GM12872 (cell line): ENCODE results near the gene NPAS2.

Source experiments
- TF ChIP-seq, protein P1 (sequence below): IDR thresholded peaks from 3 replicates; pipeline ENCODE4 v1.5.1; 2011; ENCODE audit warnings: low read depth, mild to moderate bottlenecking, low read length, moderate library complexity; ENCODE audit not compliant: insufficient read depth

NPAS2 gene

DNA sequence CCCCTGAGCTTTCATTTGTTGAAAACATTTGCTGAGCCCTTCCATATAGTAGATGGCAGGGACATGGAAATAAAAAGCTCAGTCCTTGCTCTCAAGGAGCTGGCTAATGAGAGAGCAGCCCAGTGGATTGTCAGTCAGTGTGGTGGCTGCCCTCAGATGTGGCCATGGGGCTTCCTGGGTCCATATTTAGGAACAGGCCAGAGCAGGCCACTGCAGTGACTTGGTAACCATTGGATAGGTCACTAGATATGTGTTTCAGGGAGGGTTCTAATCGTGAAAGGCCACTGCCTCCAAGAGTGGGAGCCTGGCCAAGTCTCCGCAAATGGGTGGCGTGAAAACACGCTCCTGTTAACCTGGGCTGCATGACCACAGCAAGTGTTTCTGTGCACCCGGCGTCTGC, 37.4 kb downstream of the NPAS2 start:
- TF ChIP-seq, protein P1, sequence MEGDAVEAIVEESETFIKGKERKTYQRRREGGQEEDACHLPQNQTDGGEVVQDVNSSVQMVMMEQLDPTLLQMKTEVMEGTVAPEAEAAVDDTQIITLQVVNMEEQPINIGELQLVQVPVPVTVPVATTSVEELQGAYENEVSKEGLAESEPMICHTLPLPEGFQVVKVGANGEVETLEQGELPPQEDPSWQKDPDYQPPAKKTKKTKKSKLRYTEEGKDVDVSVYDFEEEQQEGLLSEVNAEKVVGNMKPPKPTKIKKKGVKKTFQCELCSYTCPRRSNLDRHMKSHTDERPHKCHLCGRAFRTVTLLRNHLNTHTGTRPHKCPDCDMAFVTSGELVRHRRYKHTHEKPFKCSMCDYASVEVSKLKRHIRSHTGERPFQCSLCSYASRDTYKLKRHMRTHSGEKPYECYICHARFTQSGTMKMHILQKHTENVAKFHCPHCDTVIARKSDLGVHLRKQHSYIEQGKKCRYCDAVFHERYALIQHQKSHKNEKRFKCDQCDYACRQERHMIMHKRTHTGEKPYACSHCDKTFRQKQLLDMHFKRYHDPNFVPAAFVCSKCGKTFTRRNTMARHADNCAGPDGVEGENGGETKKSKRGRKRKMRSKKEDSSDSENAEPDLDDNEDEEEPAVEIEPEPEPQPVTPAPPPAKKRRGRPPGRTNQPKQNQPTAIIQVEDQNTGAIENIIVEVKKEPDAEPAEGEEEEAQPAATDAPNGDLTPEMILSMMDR: no peak

DNA sequence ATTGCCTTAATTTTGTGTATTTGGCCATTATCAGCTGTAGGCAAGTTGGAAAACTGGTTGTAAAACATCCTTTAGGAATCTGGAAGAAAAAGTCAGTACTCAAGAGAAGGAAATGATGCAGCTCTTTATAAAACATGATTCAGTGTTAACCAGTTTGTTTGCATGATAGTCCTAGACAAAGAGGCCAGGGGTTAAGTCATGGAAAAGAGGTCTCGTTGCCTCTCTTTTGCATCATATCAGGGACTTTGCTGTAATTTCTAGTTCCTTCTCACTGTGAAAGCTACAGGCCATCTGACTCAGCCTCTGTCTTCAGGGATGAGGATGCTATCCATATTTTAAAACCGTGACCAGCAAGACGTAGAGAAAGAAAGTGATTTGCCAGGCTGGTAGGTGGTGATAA, 38.0 kb downstream of the NPAS2 start:
- TF ChIP-seq, protein P1: no peak

GRCh38 chr2:100859902-100860301, 40.0 kb downstream of the NPAS2 start:
- TF ChIP-seq, protein P1: no peak

DNA sequence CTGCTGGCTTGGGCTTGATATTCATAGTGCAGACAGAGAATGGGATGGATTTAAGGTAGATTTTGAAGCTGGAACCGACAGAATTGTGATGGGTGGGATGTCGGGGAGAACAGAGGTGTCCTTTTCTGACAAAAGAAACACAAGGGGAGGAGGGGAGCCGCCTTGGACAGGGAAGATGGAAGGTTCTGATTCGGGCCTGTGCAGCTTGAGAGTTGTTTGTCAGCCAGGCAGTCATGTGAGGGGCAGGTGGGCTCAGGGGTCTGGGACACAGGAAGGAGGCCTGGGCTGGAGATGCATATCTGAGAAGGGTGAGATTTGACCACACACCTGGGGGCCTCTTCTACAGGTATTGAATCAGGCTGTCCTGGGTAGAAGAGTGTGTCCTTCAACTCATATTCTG, 41.4 kb downstream of the NPAS2 start:
- TF ChIP-seq, protein P1: no peak

DNA sequence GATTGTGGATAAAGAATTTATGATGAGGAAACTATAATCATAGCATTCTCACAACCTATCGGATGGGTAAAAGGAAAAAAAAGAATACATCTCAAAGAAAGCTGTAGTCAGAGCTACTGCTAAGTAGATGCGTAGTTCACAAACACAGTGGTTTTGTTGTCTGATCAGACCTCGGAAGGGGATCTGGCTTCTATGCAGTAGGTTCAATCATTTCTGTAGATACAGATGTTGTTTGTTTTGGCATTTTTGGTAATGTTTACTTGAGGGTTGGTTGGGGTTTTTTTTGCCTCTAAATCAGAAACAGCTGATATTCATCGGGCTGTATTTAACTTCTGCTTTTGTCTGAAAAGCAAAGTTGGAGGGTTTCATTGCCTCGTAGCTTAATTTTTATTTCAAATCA, 42.1 kb downstream of the NPAS2 start:
- TF ChIP-seq, protein P1: no peak

DNA sequence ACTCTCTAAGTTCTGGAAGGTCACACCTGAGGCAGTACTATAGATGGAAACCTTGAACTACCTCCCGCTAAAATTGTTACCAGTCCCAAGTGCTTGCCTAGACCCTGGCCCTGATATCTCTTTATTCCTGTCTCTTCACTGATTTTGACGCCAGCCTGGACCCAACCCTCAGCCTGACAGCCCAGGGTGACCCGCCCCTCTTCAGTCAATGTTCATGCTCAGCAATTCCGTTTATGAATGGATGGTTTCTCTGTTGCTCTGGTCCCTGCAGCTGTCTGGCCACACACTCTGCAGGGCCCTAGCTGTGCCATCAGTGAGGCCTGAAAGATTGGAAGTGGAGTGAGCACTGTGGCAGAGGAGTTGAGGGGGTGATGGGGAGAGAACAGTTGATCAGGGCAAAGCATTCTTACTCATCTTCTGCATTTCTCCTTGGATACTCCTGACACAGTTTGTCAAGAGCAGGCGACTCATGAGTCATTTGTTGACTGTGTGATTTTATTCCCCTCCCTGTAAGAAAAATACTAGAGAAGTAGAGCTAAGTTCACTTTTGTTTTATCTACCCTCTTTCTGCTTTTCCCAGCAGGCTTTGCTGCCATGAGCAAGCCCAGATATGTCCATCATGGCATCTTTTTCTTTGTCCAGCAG, 46.0 kb downstream of the NPAS2 start:
- TF ChIP-seq, protein P1: no peak

GRCh38 chr2:100868083-100868482, 48.1 kb downstream of the NPAS2 start:
- TF ChIP-seq, protein P1: no peak

- TF ChIP-seq, protein P1: no peak
These were observed 49.2 kb downstream of the NPAS2 start for GRCh38 chr2:100869120-100869519.
